HG03025 (cell line): ENCODE results near the gene EDARADD.
"Not testable (repeated sequence)": the region's sequence is repeated elsewhere in the genome, so short reads cannot be mapped to it uniquely, and the experiment has no call there.

Experiments
- ATAC-seq: cut with Tn5 transposase; IDR thresholded peaks from one replicate; pipeline ENCODE4 v1.9.1; 2021; ENCODE audit warnings: mild to moderate bottlenecking, moderate library complexity; ENCODE audit not compliant: unreplicated experiment, low FRiP score

EDARADD gene

GRCh38 chr1:236393681-236394481, at the start of gene EDARADD:
EDARADD (plus strand) TSS chr1:236394286; CDS start chr1:236394445, 159 bp downstream.
- ATAC-seq = no peak

GRCh38 chr1:236345728-236346127, 48.4 kb upstream of the EDARADD start:
- ATAC-seq = no peak

- ATAC-seq = no peak
Observed at GRCh38 chr1:236348071-236348470, 46.0 kb upstream of the EDARADD start.

GRCh38 chr1:236350308-236350707, 43.8 kb upstream of the EDARADD start:
- ATAC-seq = no peak

- no peak for ATAC-seq
Observed at GRCh38 chr1:236351875-236352573, 42.1 kb upstream of the EDARADD start.

GRCh38 chr1:236352747-236353146, 41.3 kb upstream of the EDARADD start:
- not testable (repeated sequence) for ATAC-seq

- no peak for ATAC-seq
Observed at GRCh38 chr1:236353813-236354212, 40.3 kb upstream of the EDARADD start.

- no peak for ATAC-seq
Observed at GRCh38 chr1:236354330-236355147, 39.5 kb upstream of the EDARADD start.

- no peak for ATAC-seq
Observed at GRCh38 chr1:236356141-236356540, 37.9 kb upstream of the EDARADD start.

GRCh38 chr1:236361909-236362590, 32.0 kb upstream of the EDARADD start:
- ATAC-seq = no peak

GRCh38 chr1:236363237-236363636, 30.8 kb upstream of the EDARADD start:
- ATAC-seq = no peak

- ATAC-seq = no peak
Observed at GRCh38 chr1:236365999-236366570, 28.0 kb upstream of the EDARADD start.

- ATAC-seq = not testable (repeated sequence)
Observed at GRCh38 chr1:236366681-236367080, 27.4 kb upstream of the EDARADD start.

GRCh38 chr1:236370420-236370819, 23.7 kb upstream of the EDARADD start:
- ATAC-seq = no peak

GRCh38 chr1:236371083-236371482, 23.0 kb upstream of the EDARADD start:
- no peak for ATAC-seq

GRCh38 chr1:236377832-236378535, 16.1 kb upstream of the EDARADD start:
- ATAC-seq = no peak

GRCh38 chr1:236381565-236382158, 12.4 kb upstream of the EDARADD start:
- no peak for ATAC-seq

GRCh38 chr1:236388332-236388731, 5.8 kb upstream of the EDARADD start:
- ATAC-seq = no peak

- no peak for ATAC-seq
Observed at GRCh38 chr1:236389253-236389652, 4.8 kb upstream of the EDARADD start.
